ENCODE data around the gene GJA10. TPM values are rescaled to one million over a fixed set of nuclear protein-coding genes. Genes with fewer than 3 reads are reported as not detected.

GJA10 gene
- total RNA-seq, 3 donors from 2014 or later, result not detected

DNA sequence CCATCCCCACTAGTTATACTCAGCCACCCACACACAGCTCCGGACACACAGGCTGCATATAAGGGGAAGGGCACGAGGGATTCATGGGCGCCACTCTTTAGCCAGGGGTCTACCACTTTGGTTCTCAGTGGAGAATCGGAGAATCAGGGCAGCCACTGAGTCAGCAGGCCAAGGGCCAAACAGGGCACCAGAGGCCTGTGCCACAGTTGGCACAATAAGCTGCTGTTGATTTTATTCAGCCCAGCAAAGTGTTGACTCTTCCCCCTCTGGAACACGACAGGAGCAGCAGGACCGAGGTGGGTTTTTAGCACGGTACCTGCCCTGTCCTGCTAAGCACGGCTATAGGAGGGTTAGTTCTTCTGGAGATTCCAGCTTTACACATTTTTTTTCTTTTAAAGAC lies 48.3 kb downstream of the GJA10 start:
- no peaks in the 10 kb centered on the region for H3K36me3 ChIP-seq (ENCODE audit: low read depth)
- H3K9me3 ChIP-seq, result no peaks in the 10 kb centered on the region
- ATAC-seq (no peak), DNase-seq (no peak)
- no peak overlapping the region for H3K4me3 ChIP-seq
- intact Hi-C loops (cut with DNase I, micrococcal nuclease), result loop anchor here (5.0 to 10.0 kb wide), 3 partner anchors 452 to 535 kb away; no protein-coding TSS in a partner anchor
- H3K4me1 ChIP-seq (ENCODE audit: low read depth), result peaks cover 12% of the 10 kb centered on the region
- TF ChIP-seq, protein P1, sequence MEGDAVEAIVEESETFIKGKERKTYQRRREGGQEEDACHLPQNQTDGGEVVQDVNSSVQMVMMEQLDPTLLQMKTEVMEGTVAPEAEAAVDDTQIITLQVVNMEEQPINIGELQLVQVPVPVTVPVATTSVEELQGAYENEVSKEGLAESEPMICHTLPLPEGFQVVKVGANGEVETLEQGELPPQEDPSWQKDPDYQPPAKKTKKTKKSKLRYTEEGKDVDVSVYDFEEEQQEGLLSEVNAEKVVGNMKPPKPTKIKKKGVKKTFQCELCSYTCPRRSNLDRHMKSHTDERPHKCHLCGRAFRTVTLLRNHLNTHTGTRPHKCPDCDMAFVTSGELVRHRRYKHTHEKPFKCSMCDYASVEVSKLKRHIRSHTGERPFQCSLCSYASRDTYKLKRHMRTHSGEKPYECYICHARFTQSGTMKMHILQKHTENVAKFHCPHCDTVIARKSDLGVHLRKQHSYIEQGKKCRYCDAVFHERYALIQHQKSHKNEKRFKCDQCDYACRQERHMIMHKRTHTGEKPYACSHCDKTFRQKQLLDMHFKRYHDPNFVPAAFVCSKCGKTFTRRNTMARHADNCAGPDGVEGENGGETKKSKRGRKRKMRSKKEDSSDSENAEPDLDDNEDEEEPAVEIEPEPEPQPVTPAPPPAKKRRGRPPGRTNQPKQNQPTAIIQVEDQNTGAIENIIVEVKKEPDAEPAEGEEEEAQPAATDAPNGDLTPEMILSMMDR (IDR thresholded peaks at IDR 0.05), result no peak

- no peaks in the 10 kb centered on the region for H3K36me3 ChIP-seq (ENCODE audit: low read depth)
- H3K4me3 ChIP-seq, result no peak overlapping the region
- H3K4me1 ChIP-seq (ENCODE audit: low read depth), result peaks cover 12% of the 10 kb centered on the region
- H3K9me3 ChIP-seq, result no peaks in the 10 kb centered on the region
- TF ChIP-seq, protein P1 (IDR thresholded peaks at IDR 0.05), result no peak
- ATAC-seq, result no peak
- DNase-seq, result no peak
- intact Hi-C loops (cut with DNase I, micrococcal nuclease), result loop anchor here (5.0 to 10.0 kb wide), 3 partner anchors 451 to 533 kb away; no protein-coding TSS in a partner anchor
Measured at GRCh38 chr6:89944181-89944755, 50.0 kb downstream of the GJA10 start.

GRCh38 chr6:89944826-89945407 lies 50.6 kb downstream of the GJA10 start:
- DNase-seq (no peak), ATAC-seq (no peak)
- no peaks in the 10 kb centered on the region for H3K9me3 ChIP-seq
- no peak overlapping the region for H3K4me3 ChIP-seq
- H3K4me1 ChIP-seq (ENCODE audit: low read depth), result peaks cover 12% of the 10 kb centered on the region
- no peaks in the 10 kb centered on the region for H3K36me3 ChIP-seq (ENCODE audit: low read depth)
- TF ChIP-seq, protein P1 (IDR thresholded peaks at IDR 0.05), result no peak
- intact Hi-C loops (cut with DNase I, micrococcal nuclease), result loop anchor here (5.0 to 10.0 kb wide), 3 partner anchors 450 to 532 kb away; no protein-coding TSS in a partner anchor

Other genes with a start within 250 kb of the GJA10 start
- gene MDN1, start 74.7 kb upstream of the GJA10 start, total RNA-seq, result 10 to 100 TPM; 23.6 to 37.8 (median 32.5) TPM
- gene CASP8AP2, start 64.6 kb upstream of the GJA10 start, total RNA-seq, result 10 to 100 TPM; 11.7 to 23.3 (median 15.7) TPM

Measured in mucosa of descending colon (tissue), 3 donors.